ENCODE measurements around the gene IER2.

The IER2 gene

GRCh38 chr19:13120031-13120430 lies 30.2 kb upstream of the IER2 start:
- TF ChIP-seq CTCF (conservative IDR thresholded peaks at IDR 0.05; ENCODE audit: control insufficient read depth, insufficient read depth, low read depth, low read length): no peak
- no peak for DNase-seq (ENCODE audit: low read depth)
- peak overlapping the region; percentile 3 for H3K4me3 ChIP-seq (ENCODE audit: control insufficient read depth, low read depth, low read length)

DNA sequence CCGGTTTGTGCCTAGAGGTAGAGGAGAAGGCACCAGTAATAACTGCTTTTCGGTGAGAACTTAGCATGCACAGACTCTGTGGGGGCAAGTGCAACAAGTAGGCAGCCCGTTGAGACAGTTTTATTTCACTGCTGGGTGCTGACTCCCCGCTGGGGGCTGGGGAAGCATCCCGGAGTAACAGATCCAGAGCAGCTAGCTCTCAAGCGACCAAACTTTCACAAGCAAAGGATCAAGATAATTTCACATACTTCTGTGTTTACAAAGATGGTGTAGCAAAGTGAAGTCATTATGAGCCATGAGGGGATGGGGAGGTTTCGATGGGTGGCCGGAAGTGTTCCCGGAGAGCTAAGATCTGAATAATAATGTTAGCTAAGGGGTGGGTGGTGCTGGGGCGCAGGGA lies 29.4 kb upstream of the IER2 start:
- DNase-seq (ENCODE audit: low read depth): peak; percentile 75
- peak overlapping the region; percentile 10 for H3K4me3 ChIP-seq (ENCODE audit: control insufficient read depth, low read depth, low read length)
- no peak for TF ChIP-seq CTCF (conservative IDR thresholded peaks at IDR 0.05; ENCODE audit: control insufficient read depth, insufficient read depth, low read depth, low read length)

DNA sequence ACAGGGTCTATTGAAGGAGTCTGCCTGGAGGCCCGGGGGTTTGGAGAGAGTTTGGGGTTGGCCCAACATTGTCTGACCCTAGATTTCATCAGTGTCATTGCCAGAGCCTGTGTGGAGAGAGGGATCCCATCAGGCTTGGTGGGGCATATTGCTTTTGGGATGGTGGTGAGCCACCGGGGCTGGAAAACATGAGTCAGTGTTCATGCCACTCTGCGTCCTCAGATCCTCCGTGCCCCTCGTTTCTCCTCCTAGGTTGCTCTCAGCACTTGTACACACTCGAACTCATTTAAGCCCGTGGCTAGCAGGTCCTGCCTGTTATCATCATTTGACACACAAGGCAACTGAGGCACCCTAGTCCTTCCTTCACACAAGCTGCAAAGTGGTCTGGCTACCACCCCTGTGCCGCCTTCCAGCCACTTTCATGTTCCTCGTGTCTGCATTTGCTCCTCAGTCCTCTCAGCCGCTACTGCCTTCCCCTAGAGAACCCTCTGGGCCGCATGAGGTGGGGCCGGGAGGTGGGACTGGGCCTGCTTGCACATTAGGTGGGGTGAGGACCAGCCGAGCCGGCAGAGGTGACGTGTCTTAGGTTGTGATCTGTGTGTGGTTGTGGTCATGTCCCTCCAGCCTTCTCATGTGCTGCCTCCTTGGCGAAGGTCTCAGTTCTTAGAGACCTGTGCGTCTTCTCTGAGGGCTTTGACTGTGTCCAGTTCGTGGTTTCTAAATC lies 28.5 kb upstream of the IER2 start:
- TF ChIP-seq CTCF (conservative IDR thresholded peaks at IDR 0.05; ENCODE audit: control insufficient read depth, insufficient read depth, low read depth, low read length): no peak
- H3K4me3 ChIP-seq (ENCODE audit: control insufficient read depth, low read depth, low read length): no peak overlapping the region
- no peak for DNase-seq (ENCODE audit: low read depth)

- H3K4me3 ChIP-seq (ENCODE audit: control insufficient read depth, low read depth, low read length): no peak overlapping the region
- TF ChIP-seq CTCF (conservative IDR thresholded peaks at IDR 0.05; ENCODE audit: control insufficient read depth, insufficient read depth, low read depth, low read length): no peak
Measured at GRCh38 chr19:13122275-13122878, 27.8 kb upstream of the IER2 start.

GRCh38 chr19:13122980-13123957 lies 26.9 kb upstream of the IER2 start:
- DNase-seq (ENCODE audit: low read depth): no peak
- no peak overlapping the region for H3K4me3 ChIP-seq (ENCODE audit: control insufficient read depth, low read depth, low read length)
- no peak for TF ChIP-seq CTCF (conservative IDR thresholded peaks at IDR 0.05; ENCODE audit: control insufficient read depth, insufficient read depth, low read depth, low read length)

More at GRCh38 chr19:13122275-13122878, 27.8 kb upstream of the IER2 start:
- DNase-seq (ENCODE audit: low read depth): no peak

- peak; percentile 63 for DNase-seq (ENCODE audit: low read depth)
- H3K4me3 ChIP-seq (ENCODE audit: control insufficient read depth, low read depth, low read length): no peak overlapping the region
- no peak for TF ChIP-seq CTCF (conservative IDR thresholded peaks at IDR 0.05; ENCODE audit: control insufficient read depth, insufficient read depth, low read depth, low read length)
Measured at GRCh38 chr19:13127051-13127450, 23.2 kb upstream of the IER2 start.

Data from fibroblast of mammary gland (primary cell).